NCI-H82 treated with DMSO at 0.1 percent for 48 hours (cell line): Measurements from ENCODE around the gene TRIP13.
"Not testable (repeated sequence)": the region's sequence is repeated elsewhere in the genome, so short reads cannot be mapped to it uniquely, and the experiment has no call there.

ENCODE experiments used
- DNase-seq: peaks from one replicate; lab custom pipeline; 2025; ENCODE audit not compliant: unreplicated experiment; lab: John Stamatoyannopoulos, UW

Gene TRIP13, protein sequence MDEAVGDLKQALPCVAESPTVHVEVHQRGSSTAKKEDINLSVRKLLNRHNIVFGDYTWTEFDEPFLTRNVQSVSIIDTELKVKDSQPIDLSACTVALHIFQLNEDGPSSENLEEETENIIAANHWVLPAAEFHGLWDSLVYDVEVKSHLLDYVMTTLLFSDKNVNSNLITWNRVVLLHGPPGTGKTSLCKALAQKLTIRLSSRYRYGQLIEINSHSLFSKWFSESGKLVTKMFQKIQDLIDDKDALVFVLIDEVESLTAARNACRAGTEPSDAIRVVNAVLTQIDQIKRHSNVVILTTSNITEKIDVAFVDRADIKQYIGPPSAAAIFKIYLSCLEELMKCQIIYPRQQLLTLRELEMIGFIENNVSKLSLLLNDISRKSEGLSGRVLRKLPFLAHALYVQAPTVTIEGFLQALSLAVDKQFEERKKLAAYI

DNA sequence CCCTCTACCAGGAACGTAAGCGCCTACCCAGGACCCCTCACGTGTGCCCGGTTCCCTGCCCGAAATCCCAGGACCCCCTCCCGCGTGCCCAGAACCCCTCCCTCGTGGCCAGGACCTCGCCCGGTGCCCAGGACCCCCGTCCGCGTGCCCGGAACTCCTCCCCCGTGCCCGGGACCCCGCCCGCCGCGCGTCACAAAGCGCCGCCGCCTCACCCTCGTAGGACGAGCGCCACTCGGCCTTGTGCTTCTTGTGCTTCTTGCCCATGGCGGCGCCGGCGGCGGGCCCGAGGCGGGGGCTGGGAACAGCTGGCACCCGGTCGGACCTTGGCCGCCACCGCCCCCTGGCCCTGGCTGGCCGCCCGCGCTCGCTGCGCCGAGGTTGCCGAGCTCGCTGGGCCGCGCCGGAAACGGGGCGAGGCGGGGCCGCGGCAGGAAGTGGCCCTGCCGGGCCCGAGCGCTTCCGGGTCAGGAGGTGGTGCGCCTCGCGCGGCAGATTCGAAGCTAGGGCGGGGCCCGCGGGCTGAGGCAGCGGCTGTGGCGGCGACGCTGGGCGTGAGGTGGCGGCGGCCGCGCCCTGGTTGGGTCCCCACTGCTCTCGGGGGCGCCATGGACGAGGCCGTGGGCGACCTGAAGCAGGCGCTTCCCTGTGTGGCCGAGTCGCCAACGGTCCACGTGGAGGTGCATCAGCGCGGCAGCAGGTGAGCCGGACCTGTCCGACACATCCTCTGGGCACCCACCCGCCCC is at the start of gene TRIP13, which contains the start of gene BRD9:
Gene TRIP13 (plus strand): TSS at position 491 of the 743 bp plus-strand sequence. CDS start 115 bp downstream, at position 606.
Gene BRD9 (minus strand): TSS at position 408 of the 743 bp plus-strand sequence. CDS start 144 bp downstream, at position 264.
- no peak for DNase-seq

DNA sequence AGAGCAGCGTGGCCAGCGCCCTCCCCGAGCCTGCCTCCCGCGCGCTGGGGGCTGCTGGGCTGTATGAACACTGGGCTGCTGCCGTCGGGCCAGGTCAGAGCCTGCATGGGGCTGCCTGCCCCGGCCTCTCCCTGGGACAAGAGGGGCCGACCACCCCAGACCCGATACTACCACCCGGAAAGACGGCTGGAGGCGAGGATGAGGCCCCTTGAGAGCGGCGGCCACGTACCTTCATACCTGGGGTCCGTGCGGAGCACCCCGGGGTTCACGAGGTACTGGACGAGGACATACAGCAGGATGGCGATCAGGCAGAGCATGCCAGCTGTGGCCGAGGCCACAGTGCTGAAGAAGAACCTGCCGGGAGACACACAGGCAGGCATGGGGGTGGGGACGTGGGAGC is 49.3 kb upstream of the TRIP13 start:
- DNase-seq = not testable (repeated sequence)

DNA sequence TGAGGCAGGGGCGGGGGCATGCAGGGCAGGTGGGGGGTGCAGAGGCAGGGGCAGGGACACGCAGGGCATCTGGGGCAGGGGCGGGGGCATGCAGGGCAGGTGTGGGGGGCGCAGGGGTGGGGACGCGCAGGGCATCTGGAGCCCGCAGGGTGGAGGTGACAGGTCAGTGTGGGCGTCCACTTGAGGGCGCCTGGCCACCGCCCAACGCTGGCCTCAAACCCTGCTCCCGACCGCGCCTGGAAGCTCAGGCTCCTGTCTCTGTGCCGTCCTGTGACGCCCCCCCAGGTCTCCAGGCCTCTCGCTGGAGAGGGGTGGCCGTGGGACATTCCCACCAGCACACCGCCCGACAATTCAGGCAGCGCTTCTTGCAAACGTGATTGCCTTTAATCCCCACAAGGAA is 48.8 kb upstream of the TRIP13 start:
- not testable (repeated sequence) for DNase-seq

DNA sequence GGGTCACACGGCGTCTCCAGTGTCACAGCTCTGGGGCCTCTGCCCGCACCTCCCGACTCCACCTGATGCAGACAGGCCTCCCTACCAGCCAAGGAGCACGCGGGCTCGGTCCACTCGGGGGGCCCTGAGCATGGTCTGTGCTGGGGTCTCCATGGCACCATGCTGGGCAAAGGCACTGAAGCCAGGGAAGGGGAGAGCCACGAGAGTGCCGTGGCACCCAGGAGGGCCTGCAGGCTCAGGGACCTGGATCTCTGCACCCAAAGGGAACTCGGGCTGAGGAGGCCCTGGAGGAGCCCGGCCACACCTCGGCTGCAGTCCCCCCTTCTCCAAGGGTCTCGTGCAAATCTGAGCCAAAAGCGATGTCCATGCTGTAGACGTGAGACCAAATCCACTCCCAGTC is 48.3 kb upstream of the TRIP13 start:
- not testable (repeated sequence) for DNase-seq

DNA sequence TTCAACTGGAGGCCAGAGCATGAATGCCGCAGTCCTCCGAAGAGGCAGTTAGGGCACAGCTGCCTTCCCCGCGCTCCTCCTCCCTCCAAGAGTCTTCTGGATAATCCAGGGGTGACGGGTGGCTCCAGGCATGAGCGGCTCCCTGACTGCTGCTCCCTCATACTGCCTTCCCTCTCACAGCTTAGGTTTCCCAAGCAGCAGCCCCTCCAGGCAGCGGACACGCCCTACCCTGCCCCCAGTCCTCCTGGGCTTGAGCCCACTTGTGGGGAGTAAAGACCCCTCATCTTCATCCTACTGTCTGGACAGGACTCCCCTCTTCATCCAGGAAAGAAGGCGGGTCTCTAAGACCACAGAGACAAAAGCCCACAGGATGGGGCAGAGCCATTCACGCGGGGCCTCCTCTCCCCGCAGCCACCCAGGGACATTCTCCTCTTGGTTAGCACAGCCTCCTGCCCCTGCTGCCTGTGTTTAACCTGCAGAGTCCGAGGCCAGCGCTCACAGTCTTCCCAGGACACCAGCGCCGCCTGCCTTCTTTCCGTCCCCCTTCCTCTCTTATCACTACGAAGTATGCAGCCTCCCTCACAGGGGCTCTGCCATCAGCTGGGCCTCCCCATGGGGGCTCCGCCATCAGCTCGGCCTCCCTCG is 47.5 kb upstream of the TRIP13 start:
- not testable (repeated sequence) for DNase-seq

DNA sequence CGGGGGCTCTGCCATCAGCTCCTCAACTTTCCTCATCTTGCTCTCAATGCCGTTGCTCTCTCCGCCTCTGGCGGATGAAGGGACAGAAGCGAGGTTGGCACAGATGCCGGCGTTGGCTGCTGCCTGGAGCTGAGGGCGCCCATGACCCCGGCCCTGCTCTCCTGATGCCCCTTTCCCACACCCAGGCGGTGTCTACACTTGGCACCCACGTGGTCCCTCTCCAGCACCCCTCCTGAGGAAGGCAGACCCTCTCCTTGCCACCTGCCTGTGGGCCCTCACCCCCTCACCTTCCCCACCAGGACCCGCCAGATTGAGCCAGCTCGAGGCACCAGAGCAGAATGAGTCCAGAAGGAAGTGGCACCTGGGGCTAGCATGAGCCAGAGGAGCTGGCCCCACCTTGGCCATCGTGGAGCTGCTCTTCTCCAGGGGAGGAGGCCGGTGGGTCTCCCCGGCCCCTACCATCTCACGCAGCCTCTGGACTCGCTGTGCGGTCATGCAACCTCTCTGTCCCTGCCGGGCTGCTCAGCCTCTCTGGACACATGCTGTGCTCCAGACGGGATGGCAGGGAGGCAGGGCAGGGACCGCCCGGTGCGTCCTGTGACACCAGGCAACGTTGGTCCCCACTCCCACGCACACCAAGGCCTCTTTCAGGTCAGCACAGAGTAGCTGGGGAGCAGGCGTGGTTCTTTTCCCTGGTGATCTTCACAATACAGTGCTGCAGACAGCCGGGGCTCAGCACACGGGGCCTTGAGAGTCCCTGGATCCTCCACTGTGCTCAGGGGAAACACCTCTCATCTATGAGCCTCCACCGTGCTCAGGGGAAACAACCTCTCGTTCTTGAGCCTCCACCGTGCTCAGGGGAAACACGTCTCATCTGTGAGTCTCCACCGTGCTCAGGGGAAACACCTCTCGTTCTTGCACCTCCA is 46.7 kb upstream of the TRIP13 start:
- DNase-seq = not testable (repeated sequence)

DNA sequence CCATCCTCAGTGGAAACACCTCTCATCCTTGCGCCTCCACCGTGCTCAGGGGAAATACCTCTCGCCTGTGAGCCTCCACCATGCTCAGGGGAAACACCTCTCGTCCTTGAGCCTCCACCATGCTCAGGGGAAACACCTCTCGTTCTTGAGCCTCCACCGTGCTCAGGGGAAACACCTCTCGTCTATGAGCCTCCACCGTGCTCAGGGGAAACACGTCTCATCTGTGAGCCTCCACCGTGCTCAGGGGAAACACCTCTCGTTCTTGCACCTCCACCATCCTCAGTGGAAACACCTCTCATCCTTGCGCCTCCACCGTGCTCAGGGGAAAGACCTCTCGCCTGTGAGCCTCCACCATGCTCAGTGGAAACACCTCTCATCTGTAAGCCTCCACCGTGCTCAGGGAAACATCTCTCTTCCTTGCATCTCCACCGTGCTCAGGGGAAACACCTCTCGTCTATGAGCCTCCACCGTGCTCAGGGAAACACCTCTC is 46.0 kb upstream of the TRIP13 start:
- not testable (repeated sequence) for DNase-seq

DNA sequence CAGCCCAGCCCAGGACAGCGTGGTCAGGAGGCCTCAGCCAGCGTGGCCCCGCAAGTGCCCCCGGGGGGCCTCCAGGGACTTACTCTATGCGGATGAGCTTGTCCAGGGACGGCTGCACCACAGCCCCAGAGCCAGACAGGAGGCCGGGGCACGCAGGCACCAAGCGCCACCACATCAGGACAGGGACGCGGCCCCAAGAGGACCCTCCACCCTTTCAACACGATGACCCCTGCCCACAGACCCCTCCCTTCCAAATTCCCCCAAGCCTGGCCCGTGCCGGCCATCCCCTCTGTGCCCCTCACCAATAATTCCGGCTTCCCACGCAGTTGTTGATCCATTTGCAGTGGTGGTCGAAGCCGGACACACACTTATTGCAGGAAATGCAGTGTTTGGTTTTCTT is 45.5 kb upstream of the TRIP13 start:
- not testable (repeated sequence) for DNase-seq

DNA sequence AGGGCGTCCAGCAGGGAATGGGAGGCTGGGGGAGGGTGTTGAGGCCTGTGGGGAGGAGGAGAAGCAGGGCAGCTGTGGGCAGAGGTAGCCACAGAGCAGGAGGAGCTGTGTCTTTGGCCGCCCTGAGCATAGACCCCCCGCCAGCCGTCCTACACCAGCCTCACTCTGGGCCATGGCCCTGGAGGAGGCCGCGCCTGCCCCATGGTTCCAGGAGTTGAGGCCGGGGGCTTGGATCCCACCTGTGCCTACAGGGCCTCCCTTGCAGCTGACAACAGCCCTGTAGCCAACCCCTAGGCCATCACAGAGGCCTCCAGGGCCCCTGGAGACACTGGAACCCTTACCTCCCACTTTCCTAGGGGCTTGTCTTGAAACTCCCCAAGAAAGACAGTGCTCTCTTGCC is 44.9 kb upstream of the TRIP13 start:
- DNase-seq = not testable (repeated sequence)

DNA sequence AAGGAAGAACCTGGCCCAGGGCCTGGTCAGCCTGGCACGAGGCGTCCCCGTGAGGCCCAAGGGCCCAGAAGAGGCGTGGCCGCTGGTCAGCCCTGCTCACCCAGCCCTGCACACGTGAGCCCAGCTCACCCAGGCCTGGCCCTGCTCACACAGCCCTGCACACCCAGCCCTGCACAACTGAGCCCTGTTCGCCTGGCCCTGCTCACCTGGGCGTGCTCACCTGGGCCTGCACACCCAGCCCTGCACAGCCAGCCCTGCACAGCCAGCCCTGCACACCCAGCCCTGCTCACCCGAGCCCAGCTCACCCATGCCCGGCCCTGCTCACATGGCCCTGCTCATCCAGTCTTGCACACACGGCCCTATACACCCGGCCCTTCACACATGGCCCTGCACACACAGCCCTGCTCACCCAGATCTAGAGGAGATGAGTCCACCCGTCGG is 44.0 kb upstream of the TRIP13 start:
- no peak for DNase-seq

DNA sequence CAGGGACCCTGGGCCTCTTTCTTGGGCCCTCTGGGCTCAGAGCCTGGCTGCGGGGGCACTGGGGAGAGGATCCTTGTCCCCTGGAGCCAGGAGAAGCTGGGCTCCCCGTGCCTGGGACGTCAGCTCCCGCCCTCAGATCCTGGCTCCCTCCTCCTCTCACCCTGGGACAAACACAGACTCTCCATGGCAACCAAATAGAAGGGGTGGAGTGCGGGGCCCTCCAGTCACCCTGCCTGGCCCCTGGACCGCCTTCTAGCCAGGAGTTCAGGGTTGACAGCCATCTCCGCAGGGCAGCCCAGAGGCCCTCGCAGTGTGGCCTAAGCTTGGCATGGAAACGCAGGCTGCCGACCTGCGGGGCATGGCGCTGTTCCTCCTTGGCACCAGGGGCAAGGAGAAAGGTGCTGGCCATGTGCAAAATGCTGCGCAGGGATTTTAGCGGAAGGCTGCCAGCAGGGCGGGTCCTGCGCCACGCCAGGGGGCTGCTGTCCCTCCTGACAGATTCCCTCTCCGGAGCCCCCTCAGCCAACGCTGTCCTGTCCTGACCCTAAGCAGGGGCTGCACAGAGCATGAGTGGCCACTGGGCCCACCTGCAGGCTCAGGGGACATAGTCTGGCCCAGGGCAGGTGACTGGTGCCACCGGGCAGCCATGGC is 42.9 kb upstream of the TRIP13 start:
- no peak for DNase-seq

DNA sequence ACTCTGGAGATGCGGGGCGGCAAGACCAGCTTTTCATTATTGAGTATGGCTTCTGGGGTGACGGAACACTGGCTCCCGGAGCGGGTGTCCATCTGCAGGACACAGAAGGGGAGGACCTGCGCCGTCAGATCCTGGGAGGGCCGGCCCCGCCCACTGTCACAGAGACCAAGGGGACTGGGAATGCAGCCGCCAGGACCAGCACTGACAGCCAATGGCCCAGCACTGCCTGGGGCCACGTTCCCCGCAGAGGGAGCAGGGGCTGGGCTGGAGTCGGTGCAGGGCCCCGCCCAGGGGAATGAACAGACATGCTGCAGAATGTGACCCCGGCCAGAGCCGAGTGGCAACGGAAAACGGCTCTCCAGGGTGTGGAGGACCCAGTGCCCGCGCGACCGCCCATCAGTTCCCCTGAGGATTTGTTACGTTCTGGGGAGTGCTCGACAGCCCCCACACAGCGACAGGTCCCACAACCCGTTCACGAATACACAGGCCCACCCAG is 42.1 kb upstream of the TRIP13 start, which contains the start of gene ZDHHC11:
Gene ZDHHC11 (minus strand): TSS at position 476 of the 496 bp plus-strand sequence. CDS start 384 bp downstream, at position 92.
- no peak for DNase-seq

DNA sequence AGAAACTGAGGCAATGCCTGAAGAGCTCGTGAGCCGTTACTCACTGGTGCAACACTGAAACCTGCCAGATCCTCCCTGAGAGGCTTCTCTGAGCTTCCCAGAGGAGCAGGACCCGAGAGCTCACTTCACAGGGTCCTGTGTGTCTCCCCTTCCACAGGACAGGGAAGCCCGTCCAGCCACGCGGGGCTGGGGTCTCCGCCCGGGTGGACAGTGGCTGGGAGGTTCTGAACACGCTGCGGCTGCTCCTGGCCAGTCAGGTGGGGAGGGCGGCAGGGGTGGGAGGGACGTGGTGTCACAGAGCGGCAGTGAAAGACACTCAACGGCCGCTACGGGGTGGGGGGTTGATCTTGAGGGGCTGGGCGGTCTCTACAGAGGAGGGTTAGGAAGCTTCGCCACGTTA is 41.6 kb upstream of the TRIP13 start:
- no peak for DNase-seq

DNA sequence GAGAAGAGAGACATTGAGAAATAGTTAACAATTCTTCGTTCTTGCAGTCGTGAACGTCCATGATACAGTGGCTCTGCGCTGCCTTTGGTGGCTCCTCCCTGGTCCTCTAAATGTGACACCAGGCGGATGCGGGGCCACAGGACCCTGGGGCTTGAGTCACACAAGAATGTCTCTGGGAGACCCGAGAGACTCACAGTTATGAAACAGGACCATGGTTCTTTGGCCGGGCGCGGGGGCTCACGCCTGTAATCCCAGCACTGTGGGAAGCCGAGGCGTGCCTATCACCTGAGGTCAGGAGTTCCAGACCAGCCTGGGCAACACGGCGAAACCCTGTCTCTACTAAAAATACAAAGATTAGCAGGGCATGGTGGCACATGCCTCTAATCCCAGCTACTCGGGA is 41.1 kb upstream of the TRIP13 start:
- DNase-seq = no peak

DNA sequence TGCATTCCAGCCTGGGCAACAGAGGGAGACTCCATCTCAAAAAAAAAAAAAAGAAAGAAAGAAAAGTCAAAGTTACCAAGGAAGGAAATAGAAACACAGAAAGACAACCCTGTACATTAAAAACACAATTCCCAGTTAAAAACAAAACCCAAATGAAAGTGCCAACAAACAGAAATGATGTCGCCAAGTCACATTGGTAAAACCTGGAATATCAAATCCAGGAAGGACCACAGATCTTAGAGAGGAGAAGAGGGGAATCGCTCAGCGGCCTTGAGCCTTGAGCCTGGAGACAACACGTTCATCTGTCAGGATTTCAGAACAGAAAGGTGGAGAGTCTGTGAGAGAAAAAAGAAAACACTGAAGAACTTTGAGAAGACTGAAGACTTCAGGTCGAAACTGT is 40.7 kb upstream of the TRIP13 start:
- DNase-seq = no peak

DNA sequence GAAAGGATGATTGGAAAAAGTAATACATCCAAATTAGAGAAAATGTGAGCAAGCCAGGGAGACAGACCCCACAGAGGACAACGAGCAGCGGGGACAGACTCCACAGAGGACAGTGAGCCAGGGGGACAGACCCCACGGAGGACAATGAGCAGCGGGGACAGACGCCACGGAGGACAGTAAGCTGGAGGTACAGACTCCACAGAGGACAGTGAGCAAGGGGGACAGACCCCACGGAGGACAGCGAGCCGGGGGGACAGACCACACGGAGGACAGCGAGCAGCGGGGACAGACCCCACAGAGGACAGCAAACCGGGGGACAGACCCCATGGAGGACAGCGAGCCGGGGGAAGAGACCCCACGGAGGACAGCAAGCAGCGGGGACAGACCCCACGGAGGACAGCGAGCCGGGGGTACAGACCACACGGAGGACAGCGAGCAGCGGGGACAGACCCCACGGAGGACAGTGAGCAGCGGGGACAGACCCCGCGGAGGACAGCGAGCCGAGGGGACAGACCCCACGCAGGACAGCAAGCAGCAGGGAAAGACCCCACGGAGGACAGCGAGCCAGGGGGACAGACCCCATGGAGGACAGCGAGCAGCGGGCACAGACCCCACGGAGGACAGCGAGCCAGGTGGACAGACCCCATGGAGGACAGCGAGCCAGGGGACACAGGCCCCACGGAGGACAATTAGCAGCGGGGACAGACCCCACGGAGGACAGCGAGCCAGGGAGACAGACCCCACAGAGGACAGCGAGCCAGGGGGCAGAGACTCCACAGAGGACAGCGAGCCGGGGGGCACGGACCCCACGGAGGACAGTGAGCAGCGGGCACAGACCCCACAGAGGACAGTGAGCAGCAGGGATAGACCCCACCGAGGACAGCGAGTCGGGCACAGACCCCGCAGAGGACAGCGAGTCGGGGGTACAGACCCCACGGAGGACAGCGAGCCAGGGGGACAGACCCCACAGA is 40.0 kb upstream of the TRIP13 start:
- no peak for DNase-seq

DNA sequence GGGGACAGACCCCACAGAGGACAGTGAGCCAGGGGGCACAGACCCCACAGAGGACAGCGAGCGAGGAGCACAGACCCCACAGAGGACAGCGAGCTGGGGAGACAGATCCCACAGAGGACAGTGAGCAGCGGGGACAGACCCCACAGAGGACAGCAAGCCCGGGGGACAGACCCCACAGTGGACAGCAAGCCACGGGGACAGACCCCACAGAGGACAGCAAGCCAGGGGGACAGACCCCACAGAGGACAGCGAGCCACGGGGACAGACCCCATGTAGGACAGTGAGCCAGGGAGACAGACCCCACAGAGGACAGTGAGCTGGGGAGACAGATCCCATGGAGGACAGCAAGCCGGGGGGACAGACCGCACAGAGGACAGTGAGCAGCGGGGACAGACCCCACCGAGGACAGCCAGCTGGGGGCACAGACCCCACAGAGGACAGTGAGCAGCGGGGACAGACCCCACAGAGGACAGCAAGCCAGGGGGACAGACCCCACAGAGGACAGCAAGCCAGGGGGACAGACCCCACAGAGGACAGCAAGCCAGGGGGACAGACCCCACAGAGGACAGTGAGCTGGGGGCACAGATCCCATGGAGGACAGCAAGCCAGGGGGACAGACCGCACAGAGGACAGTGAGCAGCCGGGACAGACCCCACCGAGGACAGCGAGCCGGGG is 39.1 kb upstream of the TRIP13 start:
- not testable (repeated sequence) for DNase-seq

DNA sequence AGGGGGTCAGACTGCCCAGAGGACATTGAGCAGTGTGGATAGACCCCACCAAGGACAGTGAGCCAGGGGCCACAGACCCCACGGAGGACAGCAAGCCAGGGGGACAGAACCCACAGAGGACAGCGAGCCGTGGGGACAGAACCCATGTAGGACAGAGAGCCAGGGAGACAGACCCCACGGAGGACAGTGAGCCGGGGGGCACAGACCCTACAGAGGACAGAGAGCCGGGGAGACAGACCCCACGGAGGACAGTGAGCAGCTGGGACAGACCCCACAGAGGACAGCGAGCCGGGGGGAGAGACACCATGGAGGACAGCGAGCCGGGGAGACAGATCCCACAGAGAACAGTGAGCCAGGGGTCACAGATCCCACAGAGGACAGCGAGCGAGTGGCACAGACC is 38.5 kb upstream of the TRIP13 start:
- no peak for DNase-seq
